Naive thymus-derived CD8-positive, alpha-beta T cell (primary cell): Measurements from ENCODE around the gene GNAT3. TPM values are rescaled to one million over a fixed set of nuclear protein-coding genes. Genes with fewer than 3 reads are reported as not detected.

ENCODE experiments used
- ATAC-seq, 2 donors: fragments of 150-1000 bp; cut with Tn5 transposase in 1 of 2; sonication (Bioruptor Pico), chemical (Tn5 transposase) in 1 of 2; 1 replicate in 1 of 2; 2 replicates in 1 of 2; pipeline ENCODE4 v1.10.0; 2021; ENCODE audit warnings: mild to moderate bottlenecking in 2 of 2, moderate library complexity in 2 of 2
- POLR2A ChIA-PET: fragments of 350-600 bp; sonication (Branson Sonifier 250); formaldehyde crosslinking; loops from one replicate; lab custom pipeline; 2021; ENCODE audit warnings: antibody characterized with exemption; lab: Charles Lee
- DNase-seq, 10 donors: peaks; one replicate each; pipeline versions ENCODE4 v3.0.0 to v3.0.0-alpha.2; 2020 to 2022
- H3K27ac Mint-ChIP-seq, 10 donors: one replicate each; pipeline ENCODE4 v1.8.0; 2020 to 2022; ENCODE audit warnings: mild to moderate bottlenecking in 10 of 10, mixed read lengths in 10 of 10, moderate library complexity in 4 of 10, inconsistent platforms in 1 of 10
- H3K27me3 Mint-ChIP-seq, 5 donors: one replicate each; pipeline ENCODE4 v1.8.0; 2021 to 2022; ENCODE audit warnings: mixed read lengths in 5 of 5
- H3K36me3 Mint-ChIP-seq, 3 donors: one replicate each; pipeline ENCODE4 v1.8.0; 2020 to 2022; ENCODE audit warnings: mixed read lengths in 3 of 3, mild to moderate bottlenecking in 2 of 3, inconsistent platforms in 1 of 3
- H3K4me1 Mint-ChIP-seq, 4 donors: one replicate each; pipeline ENCODE4 v1.8.0; 2021 to 2022; ENCODE audit warnings: mixed read lengths in 4 of 4
- H3K4me3 Mint-ChIP-seq, 10 donors: one replicate each; pipeline ENCODE4 v1.8.0; 2020 to 2022; ENCODE audit warnings: mild to moderate bottlenecking in 10 of 10, mixed read lengths in 10 of 10, moderate library complexity in 6 of 10, inconsistent platforms in 1 of 10
- H3K9me3 Mint-ChIP-seq, 9 donors: one replicate each; pipeline ENCODE4 v1.8.0; 2020 to 2022; ENCODE audit warnings: mixed read lengths in 9 of 9, mild to moderate bottlenecking in 3 of 9, inconsistent platforms in 1 of 9, moderate library complexity in 1 of 9
- polyA plus RNA-seq, 3 donors: library from polyadenylated mRNA; unstranded; fragments of 300-500 nt; fragmentation: Illumina TruSeq; gene quantifications; one replicate each; pipeline ENCODE4 v1.2.3, GENCODE V29; 2021
- total RNA-seq, 8 experiments: library from RNA in 2 of 8; stranded (reverse) in 2 of 8; gene quantifications; one replicate each; pipeline ENCODE4 v1.2.3 and lab custom pipeline; 2021 to 2026

Gene GNAT3
- total and polyA plus RNA-seq, 5 experiments from 2014 or later: not detected

DNA sequence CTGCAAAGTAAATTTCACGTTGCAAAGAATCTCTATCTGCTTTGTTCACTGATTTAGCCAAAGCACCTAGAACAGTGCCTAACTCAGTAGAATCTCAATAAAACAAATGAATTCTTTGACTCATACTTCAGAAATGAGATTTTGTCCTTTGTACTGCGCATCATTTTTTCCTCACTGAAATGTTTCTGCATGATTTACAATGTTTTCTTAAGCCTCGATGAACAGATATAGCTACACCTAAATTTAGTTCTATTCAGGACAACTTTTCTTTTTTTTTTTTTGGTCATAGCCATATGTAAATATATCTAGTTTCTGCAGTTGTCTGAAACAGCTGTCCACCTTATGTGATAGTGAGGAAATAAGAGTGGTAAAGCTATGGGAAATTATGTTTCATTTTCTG lies 15.3 kb downstream of the GNAT3 start:
- no peak for DNase-seq
- Mint-ChIP-seq H3K36me3 (no peaks in the 10 kb centered on the region), H3K27me3 (peaks cover 0 to 3% (median 1%) of the 10 kb centered on the region in 5 donors), H3K4me1 (no peaks in the 10 kb centered on the region), H3K27ac (no peak overlapping the region), H3K9me3 (peaks cover 0 to under 1% (median 0%) of the 10 kb centered on the region in 9 donors), H3K4me3 (no peak overlapping the region)
- POLR2A ChIA-PET: no interaction called here
- no peak for ATAC-seq

- Mint-ChIP-seq H3K4me1 (no peaks in the 10 kb centered on the region), H3K27ac (no peak overlapping the region), H3K36me3 (no peaks in the 10 kb centered on the region), H3K27me3 (peaks cover 0 to 8% (median 3%) of the 10 kb centered on the region in 5 donors), H3K4me3 (no peak overlapping the region), H3K9me3 (peaks cover 0 to 4% (median 0%) of the 10 kb centered on the region in 9 donors)
- DNase-seq (no peak), ATAC-seq (no peak)
- POLR2A ChIA-PET: no interaction called here
Measured at GRCh38 chr7:80493121-80493849, 18.6 kb downstream of the GNAT3 start.

- DNase-seq: no peak
- Mint-ChIP-seq H3K27me3 (peaks cover 0 to 8% (median 3%) of the 10 kb centered on the region in 5 donors), H3K4me1 (no peaks in the 10 kb centered on the region), H3K27ac (no peak overlapping the region), H3K4me3 (no peak overlapping the region), H3K9me3 (peaks cover 0 to 4% (median 0%) of the 10 kb centered on the region in 9 donors), H3K36me3 (no peaks in the 10 kb centered on the region)
- POLR2A ChIA-PET: no interaction called here
- ATAC-seq: no peak
Measured at GRCh38 chr7:80491462-80491861, 20.4 kb downstream of the GNAT3 start.

- ATAC-seq: no peak
- Mint-ChIP-seq H3K4me1 (no peaks in the 10 kb centered on the region), H3K27me3 (peaks cover 0 to 8% (median 3%) of the 10 kb centered on the region in 5 donors), H3K9me3 (peaks cover 0 to 4% (median 0%) of the 10 kb centered on the region in 9 donors), H3K36me3 (no peaks in the 10 kb centered on the region), H3K27ac (no peak overlapping the region), H3K4me3 (no peak overlapping the region)
- POLR2A ChIA-PET: no interaction called here
- DNase-seq: no peak
Measured at GRCh38 chr7:80488851-80489370, 23.0 kb downstream of the GNAT3 start.

DNA sequence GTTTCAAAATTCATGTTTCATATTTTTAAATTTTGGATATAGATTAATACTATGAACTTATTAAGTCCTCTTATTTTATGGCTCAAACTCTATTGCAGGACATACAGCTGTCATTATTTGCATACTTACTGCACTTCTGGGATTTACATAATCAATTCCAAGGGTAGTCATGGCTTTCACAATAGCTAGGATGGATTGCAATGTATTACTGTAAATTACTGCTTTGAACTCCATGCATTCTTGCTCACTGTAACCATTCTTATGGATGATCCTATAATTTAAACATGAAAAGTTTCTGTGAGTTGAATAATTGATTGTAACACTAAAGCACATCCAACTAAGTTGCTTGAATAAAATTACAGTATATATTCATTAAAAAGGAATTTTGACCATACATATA lies 23.5 kb downstream of the GNAT3 start:
- H3K27ac Mint-ChIP-seq: no peak overlapping the region
- peaks cover 0 to 4% (median 0%) of the 10 kb centered on the region in 9 donors for H3K9me3 Mint-ChIP-seq
- H3K4me3 Mint-ChIP-seq: no peak overlapping the region
- H3K27me3 Mint-ChIP-seq: peaks cover 0 to 10% (median 3%) of the 10 kb centered on the region in 5 donors
- DNase-seq (no peak), ATAC-seq (no peak)
- H3K4me1 Mint-ChIP-seq: no peaks in the 10 kb centered on the region
- H3K36me3 Mint-ChIP-seq: no peaks in the 10 kb centered on the region
- POLR2A ChIA-PET: no interaction called here

GRCh38 chr7:80485721-80486120 lies 26.1 kb downstream of the GNAT3 start:
- no peaks in the 10 kb centered on the region for H3K36me3 Mint-ChIP-seq
- H3K9me3 Mint-ChIP-seq: peaks cover 0 to 3% (median 0%) of the 10 kb centered on the region in 9 donors
- POLR2A ChIA-PET: no interaction called here
- no peak overlapping the region for H3K27ac Mint-ChIP-seq
- H3K4me3 Mint-ChIP-seq: no peak overlapping the region
- ATAC-seq (no peak), DNase-seq (no peak)
- H3K4me1 Mint-ChIP-seq: no peaks in the 10 kb centered on the region
- peaks cover 0 to 10% (median 1%) of the 10 kb centered on the region in 5 donors for H3K27me3 Mint-ChIP-seq

- no peak for DNase-seq
- Mint-ChIP-seq H3K27ac (no peak overlapping the region), H3K36me3 (no peaks in the 10 kb centered on the region), H3K4me3 (no peak overlapping the region), H3K9me3 (peaks cover 0 to 3% (median 0%) of the 10 kb centered on the region in 9 donors), H3K27me3 (peaks cover 0 to 10% (median 0%) of the 10 kb centered on the region in 5 donors), H3K4me1 (no peaks in the 10 kb centered on the region)
- POLR2A ChIA-PET: no interaction called here
- no peak for ATAC-seq
Measured at GRCh38 chr7:80482950-80483349, 28.9 kb downstream of the GNAT3 start.

DNA sequence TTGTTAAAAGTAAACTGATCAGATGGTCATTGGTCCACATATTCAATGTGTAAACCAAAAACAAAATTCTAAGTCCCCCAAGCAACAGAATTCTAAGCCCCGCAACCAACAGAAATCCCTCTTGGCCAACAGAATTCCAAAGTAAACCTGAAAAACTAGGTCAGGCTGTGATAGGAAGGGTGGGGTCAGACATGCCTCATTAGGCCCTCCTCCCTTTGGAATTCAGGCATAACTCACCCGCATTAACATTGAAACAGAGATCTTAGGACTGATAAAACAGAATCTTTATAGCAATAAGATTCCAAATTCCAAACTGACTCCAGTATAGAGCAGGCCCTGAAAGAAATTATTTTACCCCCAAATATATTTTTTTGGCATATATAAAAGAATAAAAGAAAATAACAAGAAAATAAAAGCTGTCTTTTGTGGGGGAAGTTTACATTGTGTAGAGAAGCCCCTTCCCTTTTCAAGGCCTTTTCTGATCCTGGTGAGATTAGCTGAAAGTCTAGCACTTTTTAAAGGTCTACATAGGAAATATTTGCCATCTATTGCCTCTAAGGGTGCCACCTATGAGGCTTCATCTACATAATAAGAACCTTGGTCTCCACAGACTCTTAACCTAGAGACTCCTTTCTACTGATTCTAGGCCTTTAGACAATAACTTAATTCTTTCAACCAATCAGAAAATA lies 30.5 kb downstream of the GNAT3 start:
- H3K27ac Mint-ChIP-seq: no peak overlapping the region
- no peaks in the 10 kb centered on the region for H3K36me3 Mint-ChIP-seq
- peaks cover 0 to 3% (median 0%) of the 10 kb centered on the region in 9 donors for H3K9me3 Mint-ChIP-seq
- DNase-seq (no peak), ATAC-seq (no peak)
- POLR2A ChIA-PET: no interaction called here
- no peaks in the 10 kb centered on the region for H3K4me1 Mint-ChIP-seq
- H3K4me3 Mint-ChIP-seq: no peak overlapping the region
- peaks cover 0 to 10% (median 0%) of the 10 kb centered on the region in 5 donors for H3K27me3 Mint-ChIP-seq

- no peak for ATAC-seq
- Mint-ChIP-seq H3K4me1 (no peaks in the 10 kb centered on the region), H3K4me3 (peak overlapping the region in 1 of 10 donors; percentile 32), H3K9me3 (peaks cover 0 to 3% (median 0%) of the 10 kb centered on the region in 9 donors), H3K27ac (no peak overlapping the region), H3K36me3 (no peaks in the 10 kb centered on the region), H3K27me3 (peaks cover 0 to 10% (median 0%) of the 10 kb centered on the region in 5 donors)
- POLR2A ChIA-PET: no interaction called here
- no peak for DNase-seq
Measured at GRCh38 chr7:80480566-80480965, 31.3 kb downstream of the GNAT3 start.

DNA sequence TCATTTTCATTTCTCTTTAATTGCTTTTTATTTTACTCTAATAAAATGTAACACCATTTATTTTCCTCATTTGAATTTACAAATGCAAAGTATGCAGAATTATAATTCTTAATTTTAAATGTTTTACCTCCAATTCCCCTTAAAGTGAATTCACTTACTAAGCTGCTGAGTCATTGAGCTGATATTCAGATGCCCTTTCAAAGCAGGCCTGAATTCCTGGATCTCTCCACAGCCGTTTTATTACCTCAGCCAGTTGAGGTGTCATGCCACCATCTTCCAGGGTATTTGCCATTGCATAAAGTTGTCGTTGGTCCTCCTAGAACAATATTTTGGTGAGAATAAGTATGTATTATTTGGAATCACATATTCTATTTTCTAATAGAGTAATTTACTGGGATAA lies 33.2 kb downstream of the GNAT3 start:
- H3K36me3 Mint-ChIP-seq: no peaks in the 10 kb centered on the region
- H3K4me3 Mint-ChIP-seq: no peak overlapping the region
- H3K27ac Mint-ChIP-seq: no peak overlapping the region
- H3K4me1 Mint-ChIP-seq: no peaks in the 10 kb centered on the region
- H3K9me3 Mint-ChIP-seq: peaks cover 0 to 2% (median 0%) of the 10 kb centered on the region in 9 donors
- no peak for ATAC-seq
- POLR2A ChIA-PET: no interaction called here
- no peak for DNase-seq
- H3K27me3 Mint-ChIP-seq: peaks cover 0 to 3% (median 0%) of the 10 kb centered on the region in 5 donors

- DNase-seq: no peak
- no peak overlapping the region for H3K4me3 Mint-ChIP-seq
- POLR2A ChIA-PET: no interaction called here
- peaks cover 0 to 2% (median 0%) of the 10 kb centered on the region in 5 donors for H3K27me3 Mint-ChIP-seq
- H3K27ac Mint-ChIP-seq: no peak overlapping the region
- H3K36me3 Mint-ChIP-seq: no peaks in the 10 kb centered on the region
- ATAC-seq: no peak
- no peaks in the 10 kb centered on the region for H3K9me3 Mint-ChIP-seq
- H3K4me1 Mint-ChIP-seq: no peaks in the 10 kb centered on the region
Measured at GRCh38 chr7:80476035-80476434, 35.8 kb downstream of the GNAT3 start.

- H3K4me3 Mint-ChIP-seq: no peak overlapping the region
- no peak for DNase-seq
- peaks cover 0 to 2% (median 0%) of the 10 kb centered on the region in 5 donors for H3K27me3 Mint-ChIP-seq
- no peak overlapping the region for H3K27ac Mint-ChIP-seq
- H3K4me1 Mint-ChIP-seq: no peaks in the 10 kb centered on the region
- H3K9me3 Mint-ChIP-seq: no peaks in the 10 kb centered on the region
- POLR2A ChIA-PET: no interaction called here
- H3K36me3 Mint-ChIP-seq: no peaks in the 10 kb centered on the region
- ATAC-seq: no peak
Measured at GRCh38 chr7:80475383-80475782, 36.5 kb downstream of the GNAT3 start.

GRCh38 chr7:80473751-80474150 lies 38.1 kb downstream of the GNAT3 start:
- H3K36me3 Mint-ChIP-seq: no peaks in the 10 kb centered on the region
- POLR2A ChIA-PET: no interaction called here
- H3K27ac Mint-ChIP-seq: no peak overlapping the region
- no peaks in the 10 kb centered on the region for H3K9me3 Mint-ChIP-seq
- peaks cover 0 to 2% (median 0%) of the 10 kb centered on the region in 5 donors for H3K27me3 Mint-ChIP-seq
- DNase-seq (no peak), ATAC-seq (no peak)
- H3K4me1 Mint-ChIP-seq: no peaks in the 10 kb centered on the region
- H3K4me3 Mint-ChIP-seq: no peak overlapping the region
